H1 (cell line): ENCODE measurements around the gene COBLL1. TPM values are rescaled to one million over a fixed set of nuclear protein-coding genes. Genes with fewer than 3 reads are reported as not detected.

Source experiments
- BCL11A ChIP-seq, 2 experiments: IDR thresholded peaks; one replicate each; pipeline ENCODE4 v1.6.1; 2011; ENCODE audit warnings: low read depth in 2 of 2, low read length in 2 of 2, mild to moderate bottlenecking in 2 of 2
- CHD7 ChIP-seq: fragments of 300-600 bp; sonication (generic); IDR thresholded peaks from 2 replicates; pipeline ENCODE4 v1.7.1; 2012; ENCODE audit warnings: low read length, moderate library complexity, mild to moderate bottlenecking, inconsistent platforms; ENCODE audit not compliant: insufficient replicate concordance
- E2F6 ChIP-seq: IDR thresholded peaks from 2 replicates; pipeline ENCODE4 v1.6.1; 2012; ENCODE audit warnings: inconsistent platforms
- EP300 ChIP-seq, 2 experiments: IDR thresholded peaks; 1 replicate in 1 of 2; 2 replicates in 1 of 2; pipeline ENCODE4 v1.6.1; 2011 to 2012; ENCODE audit warnings: low read depth in 2 of 2, low read length in 2 of 2, mild to moderate bottlenecking in 2 of 2, borderline replicate concordance in 1 of 2, inconsistent platforms in 1 of 2, moderate library complexity in 1 of 2
- EZH2 ChIP-seq: fragments of 200-600 bp; sonication (generic); IDR thresholded peaks from 2 replicates; pipeline ENCODE4 v1.7.1; 2012; ENCODE audit warnings: low read depth, mild to moderate bottlenecking, moderate library complexity, low read length, inconsistent platforms; ENCODE audit not compliant: severe bottlenecking
- GABPA ChIP-seq: IDR thresholded peaks from 2 replicates; pipeline ENCODE4 v1.6.1; 2011; ENCODE audit warnings: mild to moderate bottlenecking, low read length, moderate library complexity, borderline replicate concordance; ENCODE audit not compliant: insufficient read depth
- POU5F1 ChIP-seq: IDR thresholded peaks from 2 replicates; pipeline ENCODE4 v1.6.1; 2011; ENCODE audit warnings: low read depth, mild to moderate bottlenecking, low read length, moderate library complexity
- RBBP5 ChIP-seq: IDR thresholded peaks from 2 replicates; pipeline ENCODE4 v1.7.1; 2012; ENCODE audit warnings: low read depth, mild to moderate bottlenecking, inconsistent platforms, low read length, moderate library complexity, borderline replicate concordance
- polyA plus RNA-seq, 7 experiments: library from polyadenylated mRNA; depleted of rRNA in 3 of 7; stranded (reverse) in 5 of 7; unstranded in 2 of 7; fragments of >200 nt in 5 of 7; fragments of 200-250 nt in 2 of 7; gene quantifications; 1 replicate in 5 of 7; 2 replicates in 1 of 7; 4 replicates in 1 of 7; pipeline versions ENCODE4 v1.2.1 to v1.2.3, GENCODE V29; 2011 to 2013; ENCODE audit warnings: missing spikeins in 2 of 7, mixed read lengths in 2 of 7
- total RNA-seq: library from RNA; stranded (reverse); fragmentation: NEBNext Ultra II Directional; extraction: Animal tissue kit (Norgen Biotek cat#: 25700); gene quantifications from 2 replicates; pipeline ENCODE4 v1.2.1, GENCODE V29; 2021

COBLL1 gene
- total and polyA plus RNA-seq, 2 of the 8 experiments (the other 6 are each of a cell fraction or from before 2014, with no cell fraction given), result 2.2 to 6.2 TPM

GRCh38 chr2:164754157-164755093 is 87.2 kb downstream of the COBLL1 start (continued):
- TF ChIP-seq CHD7 (no peak), POU5F1 (no peak), GABPA (no peak), RBBP5 (no peak), E2F6 (no peak), EP300 (IDR thresholded peaks at IDR 0.05; ENCODE audit: borderline replicate concordance in 1 of 2, low read depth in 2 of 2, low read length in 2 of 2) (no peak), BCL11A (IDR thresholded peaks at IDR 0.05; ENCODE audit: low read depth in 2 of 2, low read length in 2 of 2) (no peak), EZH2 (no peak)
